HG03095 (cell line): Measurements from ENCODE around the gene NPTX1.

Experiments
- ATAC-seq: cut with Tn5 transposase; IDR thresholded peaks from one replicate; pipeline ENCODE4 v1.9.1; 2021; ENCODE audit warnings: moderate library complexity; ENCODE audit not compliant: unreplicated experiment

Gene NPTX1

GRCh38 chr17:80503921-80504320 lies 27.5 kb upstream of the NPTX1 start:
- no peak for ATAC-seq

- no peak for ATAC-seq
Observed at GRCh38 chr17:80503031-80503430, 26.6 kb upstream of the NPTX1 start.

- ATAC-seq: no peak
Observed at GRCh38 chr17:80502578-80502877, 26.1 kb upstream of the NPTX1 start.

GRCh38 chr17:80501741-80502577 lies 25.6 kb upstream of the NPTX1 start:
- no peak for ATAC-seq

- ATAC-seq: no peak
Observed at GRCh38 chr17:80499961-80500665, 23.7 kb upstream of the NPTX1 start.

- no peak for ATAC-seq
Observed at GRCh38 chr17:80499560-80499959, 23.2 kb upstream of the NPTX1 start.

- ATAC-seq: no peak
Observed at GRCh38 chr17:80498920-80499410, 22.6 kb upstream of the NPTX1 start.

- ATAC-seq: no peak
Observed at GRCh38 chr17:80498242-80498919, 22.0 kb upstream of the NPTX1 start.

GRCh38 chr17:80497726-80498241 lies 21.4 kb upstream of the NPTX1 start:
- ATAC-seq: no peak

- ATAC-seq: no peak
Observed at GRCh38 chr17:80494547-80494946, 18.1 kb upstream of the NPTX1 start.

GRCh38 chr17:80492343-80493136 lies 16.1 kb upstream of the NPTX1 start:
- ATAC-seq: no peak

GRCh38 chr17:80491478-80492342 lies 15.3 kb upstream of the NPTX1 start:
- no peak for ATAC-seq

- ATAC-seq: no peak
Observed at GRCh38 chr17:80487511-80487910, 11.1 kb upstream of the NPTX1 start.

- ATAC-seq: no peak
Observed at GRCh38 chr17:80486692-80487091, 10.3 kb upstream of the NPTX1 start.

- no peak for ATAC-seq
Observed at GRCh38 chr17:80485846-80486245, 9.4 kb upstream of the NPTX1 start.

GRCh38 chr17:80482555-80483308 lies 6.3 kb upstream of the NPTX1 start:
- ATAC-seq: no peak

GRCh38 chr17:80482058-80482318 lies 5.6 kb upstream of the NPTX1 start:
- no peak for ATAC-seq

- ATAC-seq: no peak
Observed at GRCh38 chr17:80481284-80482057, 5.1 kb upstream of the NPTX1 start.

- no peak for ATAC-seq
Observed at GRCh38 chr17:80480248-80480647, 3.8 kb upstream of the NPTX1 start.
